GM18508 (cell line): ENCODE data around the gene NFE2L3.
"Not testable (repeated sequence)": the region's sequence is repeated elsewhere in the genome, so short reads cannot be mapped to it uniquely, and the experiment has no call there.

Experiments used
- ATAC-seq: cut with Tn5 transposase; IDR thresholded peaks from one replicate; pipeline ENCODE4 v1.9.1; 2021; ENCODE audit warnings: moderate number of reproducible peaks; ENCODE audit not compliant: insufficient read depth, unreplicated experiment

Gene NFE2L3

DNA sequence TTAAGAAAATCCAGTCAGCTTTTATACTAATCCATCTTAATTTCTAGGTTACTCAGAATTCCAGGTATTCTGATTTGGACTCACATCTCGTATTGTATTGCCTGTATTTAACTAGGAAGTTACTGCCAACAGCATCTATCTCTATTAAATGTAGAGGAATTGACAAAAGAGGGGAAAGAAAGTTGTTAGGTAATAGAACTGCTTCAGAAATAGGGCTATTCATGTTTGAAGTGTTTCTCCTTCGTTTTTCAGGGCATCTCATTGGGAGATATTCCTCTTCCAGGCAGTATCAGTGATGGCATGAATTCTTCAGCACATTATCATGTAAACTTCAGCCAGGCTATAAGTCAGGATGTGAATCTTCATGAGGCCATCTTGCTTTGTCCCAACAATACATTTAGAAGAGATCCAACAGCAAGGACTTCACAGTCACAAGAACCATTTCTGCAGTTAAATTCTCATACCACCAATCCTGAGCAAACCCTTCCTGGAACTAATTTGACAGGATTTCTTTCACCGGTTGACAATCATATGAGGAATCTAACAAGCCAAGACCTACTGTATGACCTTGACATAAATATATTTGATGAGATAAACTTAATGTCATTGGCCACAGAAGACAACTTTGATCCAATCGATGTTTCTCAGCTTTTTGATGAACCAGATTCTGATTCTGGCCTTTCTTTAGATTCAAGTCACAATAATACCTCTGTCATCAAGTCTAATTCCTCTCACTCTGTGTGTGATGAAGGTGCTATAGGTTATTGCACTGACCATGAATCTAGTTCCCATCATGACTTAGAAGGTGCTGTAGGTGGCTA lies 32.5 kb downstream of the NFE2L3 start:
- not testable (repeated sequence) for ATAC-seq

DNA sequence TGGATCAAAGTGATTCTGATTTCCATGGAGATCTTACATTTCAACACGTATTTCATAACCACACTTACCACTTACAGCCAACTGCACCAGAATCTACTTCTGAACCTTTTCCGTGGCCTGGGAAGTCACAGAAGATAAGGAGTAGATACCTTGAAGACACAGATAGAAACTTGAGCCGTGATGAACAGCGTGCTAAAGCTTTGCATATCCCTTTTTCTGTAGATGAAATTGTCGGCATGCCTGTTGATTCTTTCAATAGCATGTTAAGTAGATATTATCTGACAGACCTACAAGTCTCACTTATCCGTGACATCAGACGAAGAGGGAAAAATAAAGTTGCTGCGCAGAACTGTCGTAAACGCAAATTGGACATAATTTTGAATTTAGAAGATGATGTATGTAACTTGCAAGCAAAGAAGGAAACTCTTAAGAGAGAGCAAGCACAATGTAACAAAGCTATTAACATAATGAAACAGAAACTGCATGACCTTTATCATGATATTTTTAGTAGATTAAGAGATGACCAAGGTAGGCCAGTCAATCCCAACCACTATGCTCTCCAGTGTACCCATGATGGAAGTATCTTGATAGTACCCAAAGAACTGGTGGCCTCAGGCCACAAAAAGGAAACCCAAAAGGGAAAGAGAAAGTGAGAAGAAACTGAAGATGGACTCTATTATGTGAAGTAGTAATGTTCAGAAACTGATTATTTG lies 33.3 kb downstream of the NFE2L3 start:
- no peak for ATAC-seq

DNA sequence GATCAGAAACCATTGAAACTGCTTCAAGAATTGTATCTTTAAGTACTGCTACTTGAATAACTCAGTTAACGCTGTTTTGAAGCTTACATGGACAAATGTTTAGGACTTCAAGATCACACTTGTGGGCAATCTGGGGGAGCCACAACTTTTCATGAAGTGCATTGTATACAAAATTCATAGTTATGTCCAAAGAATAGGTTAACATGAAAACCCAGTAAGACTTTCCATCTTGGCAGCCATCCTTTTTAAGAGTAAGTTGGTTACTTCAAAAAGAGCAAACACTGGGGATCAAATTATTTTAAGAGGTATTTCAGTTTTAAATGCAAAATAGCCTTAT lies 33.8 kb downstream of the NFE2L3 start:
- no peak for ATAC-seq

DNA sequence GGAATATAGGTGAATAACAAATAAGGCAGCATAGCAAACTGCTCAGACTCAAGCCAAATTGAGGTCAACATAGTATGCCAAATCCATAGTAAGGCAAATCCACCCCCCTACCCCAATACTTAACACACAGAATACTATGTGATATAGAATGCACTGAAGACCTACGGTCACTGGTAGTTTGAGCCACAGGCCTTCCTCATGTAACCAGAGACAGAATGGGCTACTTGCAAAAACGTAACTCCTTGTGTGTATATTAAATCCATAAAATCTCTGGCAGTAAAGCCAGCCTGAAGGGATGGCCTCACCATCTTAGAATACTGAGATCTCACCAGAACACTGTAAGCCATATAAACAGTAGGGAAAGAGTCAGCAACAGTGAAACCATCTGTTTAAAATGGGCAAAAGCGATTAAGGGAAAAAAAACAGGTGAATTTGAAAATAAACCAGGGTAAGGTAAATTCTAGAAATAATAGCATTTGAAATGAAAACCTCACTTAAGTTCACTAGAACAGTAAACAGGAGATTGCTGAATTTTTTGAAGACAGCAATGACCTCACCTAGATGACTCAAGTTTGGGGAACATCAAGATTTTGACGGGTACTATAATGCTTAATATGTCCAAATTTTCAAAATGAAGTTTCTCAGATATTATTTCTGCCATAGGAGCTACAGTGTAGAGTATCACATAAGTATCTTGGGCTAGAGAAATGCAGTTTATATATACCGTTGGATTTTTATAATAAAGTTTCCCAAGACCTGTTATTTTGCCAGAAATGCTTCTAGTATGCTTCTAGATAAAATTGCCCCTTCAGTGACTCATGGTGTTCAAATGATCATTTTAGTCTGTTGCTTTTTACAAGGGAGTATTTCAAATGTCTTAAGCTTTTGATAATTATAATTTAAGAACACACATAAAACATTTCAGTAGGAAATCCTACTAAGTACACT lies 34.6 kb downstream of the NFE2L3 start:
- no peak for ATAC-seq

DNA sequence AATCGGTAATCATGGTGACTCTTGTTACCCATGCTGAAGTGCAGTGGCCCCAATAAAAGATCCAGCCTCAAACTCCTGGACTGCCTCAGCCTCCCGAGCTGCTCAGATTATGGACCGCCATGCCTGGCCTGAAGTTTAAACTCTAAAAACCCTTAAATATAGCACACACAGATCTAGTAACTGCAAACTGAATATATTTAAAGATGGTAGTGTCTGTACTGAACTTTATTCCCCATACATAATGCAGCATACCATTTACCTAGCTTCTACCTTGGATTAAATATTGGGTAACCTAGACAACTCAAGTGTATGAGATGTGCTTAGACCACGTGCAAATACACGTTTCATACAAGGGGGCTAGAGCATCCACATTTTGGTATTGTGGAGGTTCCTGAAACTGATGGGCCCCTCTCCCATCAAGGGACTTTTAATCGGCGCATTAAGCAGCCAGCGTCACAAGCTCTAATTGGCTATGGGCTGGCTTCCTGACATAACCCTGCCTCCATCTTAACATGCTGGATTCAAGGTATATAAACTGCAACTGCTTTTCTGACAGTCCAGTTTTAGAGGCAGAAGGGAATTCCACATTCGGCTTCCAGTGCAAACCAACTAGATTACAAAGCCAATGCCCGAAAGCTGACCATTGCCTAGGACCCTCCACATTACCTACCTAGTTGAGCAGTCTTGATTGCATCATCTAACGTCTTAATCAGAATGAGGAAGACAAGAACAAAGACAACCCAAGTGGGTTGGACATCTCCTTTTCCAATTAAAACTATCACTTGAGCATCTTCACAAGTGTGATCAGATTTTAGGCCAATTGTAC lies 35.6 kb downstream of the NFE2L3 start:
- no peak for ATAC-seq

DNA sequence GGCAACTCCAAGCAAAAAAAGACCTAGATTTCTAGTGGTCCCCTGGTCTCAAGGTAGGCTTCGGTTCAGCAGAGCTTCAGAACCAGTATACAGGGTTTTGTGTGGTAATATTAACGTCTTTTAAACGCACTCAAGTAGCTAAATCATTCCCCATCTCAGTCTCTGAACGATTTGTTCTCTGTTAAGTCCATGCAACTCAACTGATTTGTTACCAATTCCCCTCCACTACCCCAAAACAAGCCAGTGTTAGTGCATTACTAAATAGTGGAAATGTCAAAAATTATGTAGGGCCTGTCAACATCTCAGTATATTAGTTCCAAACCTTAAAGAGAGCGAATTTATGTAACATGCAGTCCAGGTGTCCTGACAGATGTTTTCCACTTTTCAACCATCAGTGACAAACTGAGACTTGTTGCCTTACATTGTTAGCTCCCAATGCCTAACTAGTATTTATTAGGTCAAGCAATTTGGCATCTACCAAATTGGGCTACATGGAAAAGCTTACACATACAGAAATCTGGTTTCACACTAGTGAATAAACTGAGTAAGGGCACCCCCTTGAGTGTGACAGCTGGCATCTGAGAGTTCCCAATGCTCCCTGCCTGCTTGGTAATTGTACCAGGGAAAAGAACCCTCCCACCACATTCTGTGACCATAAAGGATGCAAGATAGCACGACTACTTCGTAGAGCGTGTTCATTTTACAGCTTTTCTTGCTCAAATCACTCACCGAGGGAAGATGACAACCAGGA lies 36.4 kb downstream of the NFE2L3 start:
- no peak for ATAC-seq

DNA sequence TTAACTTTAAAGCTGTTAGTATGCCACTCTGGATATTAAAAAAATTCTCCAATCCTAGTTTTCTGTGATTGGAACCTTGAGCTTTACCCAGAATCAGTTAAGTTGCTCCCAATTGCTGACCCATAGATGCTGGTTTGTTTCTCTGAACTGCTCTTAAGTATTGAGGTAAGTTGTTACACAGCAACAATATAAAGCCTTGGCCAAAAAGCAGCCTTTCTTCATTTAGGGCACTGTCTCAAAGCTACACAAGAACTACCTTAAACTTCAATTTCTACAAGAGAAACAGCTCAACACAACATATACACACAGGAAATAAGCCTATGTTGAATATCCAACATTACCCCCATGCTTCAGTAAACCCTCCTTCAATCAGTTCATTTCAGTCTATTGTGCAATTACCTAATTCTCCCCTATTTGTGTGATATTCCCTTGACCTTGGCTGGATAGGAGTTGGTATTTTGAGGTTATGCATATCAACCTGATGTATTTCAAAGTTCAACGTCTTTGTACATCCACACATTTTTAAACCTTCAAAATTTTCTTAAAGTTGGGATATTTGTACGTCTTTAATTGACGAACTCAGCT lies 37.1 kb downstream of the NFE2L3 start:
- no peak for ATAC-seq

DNA sequence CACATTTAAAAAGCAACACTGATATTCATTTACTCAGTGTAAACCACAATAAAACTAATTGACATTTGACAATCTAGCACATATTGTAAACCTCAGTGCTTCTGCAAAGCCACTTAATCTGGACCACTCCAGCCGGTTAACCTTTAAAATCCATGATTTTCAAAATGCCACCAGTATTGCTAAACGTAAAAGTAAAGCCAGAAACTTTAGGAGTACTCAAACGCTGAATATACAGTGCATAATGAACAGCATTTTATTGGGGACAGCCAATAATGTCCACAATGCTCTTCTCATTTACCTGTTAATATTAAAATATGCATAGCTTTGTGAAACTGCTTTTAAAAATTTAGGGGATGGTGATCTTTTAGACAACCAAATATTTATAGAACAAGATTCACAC lies 37.7 kb downstream of the NFE2L3 start:
- ATAC-seq, result no peak

DNA sequence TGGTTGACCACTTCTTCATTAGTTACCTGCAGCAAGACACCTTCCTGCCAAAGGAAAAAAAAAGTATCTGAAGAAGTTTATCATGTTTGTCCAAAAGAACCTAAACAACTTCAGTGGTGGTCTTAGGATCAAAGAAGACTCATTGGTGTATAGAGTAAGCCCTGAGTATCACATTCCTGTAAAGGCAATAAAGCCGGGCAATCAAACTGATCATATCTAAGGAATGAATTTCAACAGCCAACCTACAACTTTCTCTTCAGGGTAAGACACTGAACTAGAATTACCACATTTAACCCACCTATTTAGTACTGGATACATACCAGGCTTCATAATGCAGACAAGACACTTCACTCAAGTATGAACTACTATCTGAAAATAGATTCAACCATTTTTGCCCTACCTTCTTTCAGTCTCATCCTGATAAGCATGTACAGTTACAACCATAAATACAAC lies 38.4 kb downstream of the NFE2L3 start:
- ATAC-seq, result no peak

DNA sequence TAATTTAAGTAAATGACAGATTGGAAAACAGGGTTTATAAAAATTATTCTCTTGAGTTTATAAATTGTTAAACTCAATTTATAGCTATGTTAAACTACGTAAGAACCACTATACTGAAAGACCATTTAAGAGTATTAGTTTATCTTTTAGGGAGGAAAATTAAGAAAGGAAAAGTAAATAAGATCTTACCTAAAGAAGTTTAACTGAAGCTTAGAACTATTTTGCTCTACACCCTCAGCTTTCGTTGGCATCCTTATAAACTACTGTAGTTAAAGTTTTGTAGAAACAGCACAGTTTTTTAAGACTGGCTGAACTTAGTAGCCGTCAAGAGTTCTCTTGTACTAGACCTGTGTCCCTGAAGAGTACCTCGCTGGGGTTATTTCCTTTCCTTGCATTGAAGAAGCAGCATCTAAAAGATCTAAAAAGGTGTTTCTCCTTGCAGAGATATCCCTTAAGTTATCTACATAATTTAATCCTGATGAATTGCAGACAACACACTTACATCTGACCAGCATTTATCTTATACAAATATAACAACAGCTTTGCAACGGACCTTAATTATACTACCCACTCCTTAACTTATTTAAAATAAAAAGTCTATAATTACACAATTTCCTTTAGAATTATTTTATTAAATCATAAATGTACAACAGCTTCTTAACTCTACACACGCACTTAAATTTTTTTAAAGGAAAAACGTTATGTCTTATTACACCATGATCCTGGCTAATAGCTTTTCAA lies 39.4 kb downstream of the NFE2L3 start:
- ATAC-seq, result no peak

DNA sequence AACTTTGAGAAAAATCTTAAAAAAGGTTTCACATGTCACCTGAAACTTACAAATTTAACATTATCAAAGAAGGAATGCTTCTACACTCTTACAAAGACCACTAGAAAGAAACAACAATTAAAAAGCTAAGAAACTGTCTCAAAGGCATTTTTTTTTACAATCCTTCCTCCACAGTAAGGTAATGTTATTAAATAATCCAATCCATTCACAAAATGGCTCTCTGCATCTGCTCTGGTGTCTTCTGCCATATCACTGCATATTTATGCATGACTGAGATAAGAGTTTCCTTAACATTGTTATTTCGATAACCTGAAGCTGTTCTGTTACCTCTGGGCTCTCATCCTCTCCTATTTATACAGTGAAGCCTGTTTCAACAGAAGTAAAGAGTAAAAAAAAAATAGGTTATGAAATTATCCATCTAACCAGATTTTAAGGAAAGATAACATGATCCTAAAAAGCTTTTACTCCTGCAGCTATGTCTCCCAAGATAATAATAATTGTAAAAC lies 40.0 kb downstream of the NFE2L3 start:
- ATAC-seq, result no peak

DNA sequence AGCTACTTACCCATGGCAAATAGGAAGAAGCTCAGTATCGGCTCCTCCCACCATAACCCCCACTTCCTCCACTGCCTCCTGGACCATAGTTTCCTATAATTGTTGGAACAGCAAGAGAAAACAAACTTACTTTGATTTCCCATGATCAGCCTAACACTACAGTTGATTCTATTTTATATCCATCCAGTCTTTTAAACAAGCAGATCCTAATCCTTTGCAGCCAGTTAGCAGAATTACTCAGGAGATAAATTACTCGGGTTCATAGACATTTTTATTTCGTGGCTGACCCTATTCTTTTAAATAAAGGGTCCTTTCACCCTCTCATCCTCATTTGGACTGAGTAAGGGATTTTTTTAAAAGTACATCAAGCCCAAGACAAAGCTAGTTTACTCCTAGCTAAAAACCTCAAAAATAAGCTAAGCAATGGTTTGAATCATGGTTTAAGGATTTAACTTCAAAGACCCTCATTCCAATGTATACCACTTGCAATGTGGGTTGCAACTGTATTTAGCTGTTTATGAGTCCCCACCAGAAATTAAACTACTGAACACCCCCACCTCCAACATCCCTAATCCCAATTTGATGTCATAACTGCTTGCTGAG lies 40.6 kb downstream of the NFE2L3 start:
- no peak for ATAC-seq

DNA sequence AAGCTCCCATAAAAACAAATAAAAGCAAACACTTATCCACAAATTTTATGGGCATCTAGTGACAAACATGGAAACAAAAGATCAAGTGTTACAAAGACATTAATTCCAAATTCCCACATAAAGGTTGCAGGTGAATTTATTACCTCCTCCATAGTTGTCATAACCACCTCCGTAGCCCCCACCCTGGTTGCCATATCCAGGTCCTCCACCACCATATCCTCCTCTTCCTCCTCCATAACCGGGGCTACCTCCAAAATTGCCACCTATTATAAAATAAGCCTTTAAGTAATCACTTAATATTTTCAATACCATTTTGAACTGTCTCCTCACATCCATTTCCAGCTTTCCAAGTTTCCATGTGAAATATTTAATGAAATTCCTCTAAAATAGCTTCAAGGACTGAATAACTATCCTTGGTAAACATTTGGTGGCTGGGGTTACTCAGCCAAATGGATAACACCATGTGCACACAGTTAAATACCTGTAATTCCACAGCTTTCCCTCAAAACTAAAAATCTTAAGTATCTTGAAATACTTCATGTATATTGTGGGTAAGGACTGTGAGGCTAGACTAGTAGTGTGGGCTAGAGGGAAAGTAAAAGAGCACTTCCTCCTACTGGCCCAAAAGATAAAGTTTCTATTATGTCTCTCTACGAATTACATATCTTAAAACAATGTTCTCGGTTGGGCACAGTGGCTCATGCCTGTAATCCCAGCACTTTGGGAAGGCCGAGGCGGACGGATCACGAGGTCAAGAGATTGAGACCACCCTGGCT lies 41.6 kb downstream of the NFE2L3 start:
- no peak for ATAC-seq

DNA sequence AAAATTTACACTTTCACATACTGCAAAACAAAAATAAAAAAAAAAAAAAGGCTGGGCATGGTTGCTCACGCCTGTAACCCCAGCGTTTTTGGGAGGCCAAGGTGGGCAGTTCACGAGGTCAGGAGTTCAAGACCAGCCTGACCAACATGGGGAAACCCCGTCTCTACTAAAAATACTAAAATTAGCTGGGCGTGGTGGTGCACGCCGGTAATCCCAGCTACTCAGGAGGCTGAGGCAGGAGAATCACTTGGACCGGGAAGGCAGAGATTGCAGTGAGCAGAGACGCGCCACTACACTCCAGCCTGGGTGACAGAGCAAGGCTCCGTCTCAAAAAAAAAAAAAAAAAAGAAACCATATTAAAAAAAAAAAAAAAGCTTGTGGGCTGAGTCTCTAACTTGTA lies 42.8 kb downstream of the NFE2L3 start:
- ATAC-seq, result not testable (repeated sequence)

DNA sequence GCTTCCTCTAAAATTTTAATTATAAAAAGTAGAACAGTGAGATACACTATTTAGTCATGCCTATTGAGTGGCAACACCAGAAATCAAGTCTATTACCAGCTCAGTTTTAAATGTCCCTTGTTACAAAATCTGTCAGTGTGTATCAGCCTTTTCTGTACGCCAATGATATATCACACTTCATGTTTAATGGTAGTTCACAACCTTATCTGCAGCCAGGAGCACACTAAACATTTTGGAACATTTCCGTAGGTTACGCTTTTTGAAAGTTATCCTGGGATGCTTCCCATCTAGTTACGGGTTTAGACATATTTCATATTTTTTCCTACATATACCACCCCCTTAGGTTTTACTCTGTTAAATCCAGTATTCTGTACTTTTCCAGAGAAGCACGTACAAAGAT lies 43.2 kb downstream of the NFE2L3 start:
- no peak for ATAC-seq

DNA sequence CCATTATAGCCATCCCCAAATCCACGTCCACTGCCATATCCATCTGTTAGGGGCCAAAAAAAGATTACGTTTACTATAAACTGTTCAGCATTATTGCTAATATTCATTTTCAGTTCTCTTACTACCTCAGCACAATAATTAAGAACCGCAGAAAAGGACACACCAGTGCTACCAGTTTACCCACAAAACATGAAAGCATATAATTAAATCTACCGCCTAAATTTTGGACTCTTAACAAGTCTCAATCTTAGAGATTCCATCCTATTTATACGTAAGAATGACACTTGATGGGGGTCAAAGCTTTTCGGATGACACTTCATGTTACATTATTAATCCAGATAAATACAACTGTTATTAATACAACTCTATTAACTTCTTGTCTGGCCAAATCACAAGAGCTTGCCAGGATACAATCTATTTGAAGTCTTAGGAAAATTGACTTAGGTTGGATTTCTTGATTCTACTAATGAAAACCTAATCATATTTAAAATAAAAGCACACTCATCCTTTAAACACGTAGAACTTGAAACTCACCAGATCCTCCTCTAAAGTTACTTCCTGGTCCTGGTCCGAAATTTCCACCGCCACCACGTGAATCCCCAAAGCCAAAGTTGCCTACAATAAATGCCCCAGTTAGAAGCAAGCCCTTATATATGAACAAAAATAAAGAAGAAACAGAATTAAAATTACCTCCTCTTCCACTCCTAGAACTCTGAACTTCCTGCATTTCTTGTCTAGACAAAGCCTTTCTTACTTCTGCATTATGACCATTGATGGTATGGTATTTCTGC lies 44.1 kb downstream of the NFE2L3 start:
- ATAC-seq, result no peak
